Esophagus (tissue), 2 donors: ENCODE data around the gene MAFF. TPM values are rescaled to one million over a fixed set of nuclear protein-coding genes. Genes with fewer than 3 reads are reported as not detected.
"Not testable (repeated sequence)": the region's sequence is repeated elsewhere in the genome, so short reads cannot be mapped to it uniquely, and the experiment has no call there.

Source experiments
- H3K27ac ChIP-seq, 2 donors: one replicate each; pipeline ENCODE4 v1.5.1; 2013; ENCODE audit warnings: low read depth in 2 of 2, mild to moderate bottlenecking in 2 of 2, inconsistent platforms in 1 of 2, low read length in 1 of 2, moderate library complexity in 1 of 2
- H3K27me3 ChIP-seq, 2 donors: one replicate each; pipeline ENCODE4 v1.6.1; 2013; ENCODE audit warnings: low read length in 2 of 2, control low read depth in 1 of 2, mild to moderate bottlenecking in 1 of 2; ENCODE audit not compliant: insufficient read depth in 2 of 2, control insufficient read depth in 1 of 2
- H3K36me3 ChIP-seq, 2 donors: one replicate each; pipeline ENCODE4 v1.6.1; 2013; ENCODE audit warnings: low read length in 1 of 2; ENCODE audit not compliant: control insufficient read depth in 2 of 2, insufficient read depth in 2 of 2
- H3K4me1 ChIP-seq, 2 donors: one replicate each; pipeline ENCODE4 v1.6.1; 2013; ENCODE audit warnings: low read length in 1 of 2; ENCODE audit not compliant: control insufficient read depth in 2 of 2, insufficient read depth in 2 of 2
- H3K4me3 ChIP-seq, 2 donors: one replicate each; pipeline ENCODE4 v1.5.1; 2013; ENCODE audit warnings: low read length in 2 of 2, mild to moderate bottlenecking in 2 of 2, low read depth in 1 of 2, moderate library complexity in 1 of 2
- H3K9me3 ChIP-seq, 2 donors: one replicate each; pipeline ENCODE4 v1.6.1; 2013; ENCODE audit warnings: mild to moderate bottlenecking in 2 of 2, low read depth in 1 of 2, low read length in 1 of 2, moderate library complexity in 1 of 2; ENCODE audit not compliant: control insufficient read depth in 2 of 2, insufficient read depth in 1 of 2
- WGBS, 2 donors: extraction: QIAGEN DNeasy Blood & Tissue Kit; methylation state at CpG; one replicate each; pipeline ENCODE4 v1.1.7; 2013; 5-methylcytosine and 5-hydroxymethylcytosine counted together
- polyA plus RNA-seq, 2 donors: library from polyadenylated mRNA; stranded (reverse); fragments of 200-250 nt; gene quantifications; one replicate each; pipeline ENCODE4 v1.2.3, GENCODE V29; 2013
- donor health status: healthy with polysubstance abuse.
- donor health status: Bipolar disorder and iron deficiency.

MAFF gene
- 10 to 100 TPM; 34.7 to 99.6 TPM for polyA plus RNA-seq

- peaks cover 0 to 3% of the 10 kb centered on the region in 2 donors for H3K4me1 ChIP-seq
These were observed at the start of gene MAFF for GRCh38 chr22:38201711-38202436. Gene MAFF (plus strand): TSS chr22:38201994. CDS start chr22:38213854, 11,860 bp downstream.

GRCh38 chr22:38153821-38154562 lies 47.8 kb upstream of the MAFF start:
- Histone ChIP-seq H3K36me3 (no peaks in the 10 kb centered on the region), H3K27me3 (no peaks in the 10 kb centered on the region), H3K4me1 (peaks cover 2 to 3% of the 10 kb centered on the region in 2 donors), H3K27ac (no peak overlapping the region), H3K4me3 (no peak overlapping the region), H3K9me3 (no peaks in the 10 kb centered on the region)
- WGBS, 2 donors = 54% methylated on average over 4 of the region's 4 CpGs

More at GRCh38 chr22:38201711-38202436, at the start of gene MAFF:
- Histone ChIP-seq H3K9me3 (no peaks in the 10 kb centered on the region), H3K27ac (peak within 1 kb of the TSS; percentile 98 to 99), H3K27me3 (no peaks in the 10 kb centered on the region), H3K4me3 (peak within 1 kb of the TSS; percentile 64 to 74), H3K36me3 (peaks cover 0 to 2% of the 10 kb centered on the region in 2 donors)
- 1% methylated on average over 68 to 85 of the region's 85 CpGs for WGBS, 2 donors

- WGBS, 2 donors = 42 to 48% methylated on average over 1 of the region's 1 CpG
- H3K27me3 ChIP-seq, H3K36me3 ChIP-seq, H3K27ac ChIP-seq, H3K4me3 ChIP-seq, H3K9me3 ChIP-seq, H3K4me1 ChIP-seq: not testable (repeated sequence)
These were observed 47.3 kb upstream of the MAFF start for GRCh38 chr22:38154563-38154915.

- 91 to 94% methylated on average over 1 of the region's 1 CpG for WGBS, 2 donors
- Histone ChIP-seq H3K9me3 (no peaks in the 10 kb centered on the region), H3K27me3 (no peaks in the 10 kb centered on the region), H3K4me1 (peaks cover 2 to 3% of the 10 kb centered on the region in 2 donors), H3K4me3 (no peak overlapping the region), H3K27ac (no peak overlapping the region), H3K36me3 (no peaks in the 10 kb centered on the region)
These were observed 46.1 kb upstream of the MAFF start for GRCh38 chr22:38155703-38156102.

GRCh38 chr22:38162881-38163843 lies 38.6 kb upstream of the MAFF start:
- Histone ChIP-seq H3K27me3 (no peaks in the 10 kb centered on the region), H3K27ac (no peak overlapping the region), H3K4me1 (peaks cover 0 to 5% of the 10 kb centered on the region in 2 donors), H3K9me3 (no peaks in the 10 kb centered on the region), H3K4me3 (no peak overlapping the region), H3K36me3 (no peaks in the 10 kb centered on the region)
- 83 to 90% methylated on average over 14 of the region's 14 CpGs for WGBS, 2 donors

GRCh38 chr22:38163844-38164550 lies 37.8 kb upstream of the MAFF start:
- WGBS, 2 donors = 68 to 79% methylated on average over 13 of the region's 13 CpGs
- H3K27ac ChIP-seq = no peak overlapping the region
- no peaks in the 10 kb centered on the region for H3K27me3 ChIP-seq
- H3K4me3 ChIP-seq = no peak overlapping the region
- no peaks in the 10 kb centered on the region for H3K9me3 ChIP-seq
- H3K36me3 ChIP-seq = peaks cover 0 to 2% of the 10 kb centered on the region in 2 donors
- H3K4me1 ChIP-seq = peaks cover 0 to 6% of the 10 kb centered on the region in 2 donors

- 90 to 92% methylated on average over 7 of the region's 7 CpGs for whole genome bisulfite sequencing, 2 donors
- Histone ChIP-seq H3K27me3 (no peaks in the 10 kb centered on the region), H3K4me3 (no peak overlapping the region), H3K4me1 (peaks cover 0 to 6% of the 10 kb centered on the region in 2 donors), H3K27ac (no peak overlapping the region), H3K36me3 (peaks cover 0 to 6% of the 10 kb centered on the region in 2 donors), H3K9me3 (no peaks in the 10 kb centered on the region)
These were observed 37.3 kb upstream of the MAFF start for GRCh38 chr22:38164551-38164918.

GRCh38 chr22:38165922-38166593 lies 35.7 kb upstream of the MAFF start:
- peaks cover 0 to 6% of the 10 kb centered on the region in 2 donors for H3K4me1 ChIP-seq
- H3K9me3 ChIP-seq = no peaks in the 10 kb centered on the region
- H3K36me3 ChIP-seq = peaks cover 0 to 6% of the 10 kb centered on the region in 2 donors
- no peaks in the 10 kb centered on the region for H3K27me3 ChIP-seq
- no peak overlapping the region for H3K27ac ChIP-seq
- H3K4me3 ChIP-seq = no peak overlapping the region
- 87 to 92% methylated on average over 13 of the region's 13 CpGs for WGBS, 2 donors
